ENCODE data around the gene BCKDHA.
"Not testable (repeated sequence)": the region's sequence is repeated elsewhere in the genome, so short reads cannot be mapped to it uniquely, and the experiment has no call there.

BCKDHA gene

DNA sequence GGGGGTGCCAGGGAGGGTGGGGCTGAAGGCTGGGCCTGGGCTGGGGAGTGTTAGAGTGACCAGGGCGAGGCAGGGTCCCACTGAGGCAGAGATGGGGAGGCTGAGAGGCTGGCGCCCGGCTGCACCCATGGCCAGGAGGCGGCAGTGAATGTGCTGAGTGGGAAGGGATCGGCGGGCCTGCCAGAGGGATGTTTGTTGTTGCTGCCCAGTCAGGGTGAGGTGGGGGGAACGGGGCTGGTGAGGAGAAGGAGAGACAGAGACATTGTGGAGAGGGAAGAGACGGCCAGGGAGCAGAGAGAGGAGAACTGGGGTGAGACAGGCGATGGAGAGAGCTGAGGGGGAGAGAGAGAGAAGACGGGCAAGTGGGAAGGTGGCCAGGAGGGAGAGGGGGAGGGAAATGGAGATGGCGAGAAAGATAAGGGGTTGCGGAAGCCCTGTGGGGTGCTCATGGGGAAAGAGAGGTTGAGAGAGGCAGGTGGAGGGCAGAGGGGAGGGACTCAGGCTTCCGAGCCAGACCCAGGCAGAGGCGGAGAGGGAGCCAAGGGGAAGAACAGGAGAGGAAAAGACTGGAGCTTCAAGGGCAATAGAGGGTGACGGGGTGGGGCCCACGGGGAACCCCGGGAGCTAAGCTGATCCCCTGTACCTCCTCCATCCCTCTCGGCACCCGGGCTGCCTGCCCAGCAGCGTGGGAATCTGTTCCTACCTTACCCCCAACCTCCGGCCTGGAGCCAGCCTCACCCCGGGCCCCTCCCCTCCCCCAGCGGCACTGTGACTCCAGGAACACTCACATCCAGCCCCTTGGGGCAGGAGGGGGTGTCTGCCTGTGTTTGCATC, 30.2 kb downstream of the BCKDHA start:
- peak; percentile 55 for DNase-seq

DNA sequence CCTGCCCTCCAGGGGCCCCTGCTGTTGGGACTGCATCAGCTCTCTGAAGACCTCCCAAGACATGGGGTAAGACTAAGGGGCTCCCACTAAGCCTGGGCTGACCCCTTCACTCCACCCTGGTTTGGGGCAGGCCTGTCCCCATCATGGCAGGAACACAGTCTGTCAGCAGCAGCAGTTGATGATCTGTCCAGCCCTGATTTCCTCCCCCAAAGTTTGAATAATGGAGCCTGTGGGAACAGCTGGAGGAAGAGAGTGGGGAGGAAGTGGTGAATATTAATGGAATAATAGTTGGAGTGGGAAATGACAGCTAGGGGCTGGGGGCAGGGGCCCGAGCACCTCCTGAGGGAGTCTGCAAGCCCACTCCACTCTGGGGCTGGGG, 30.9 kb downstream of the BCKDHA start:
- DNase-seq: no peak

DNA sequence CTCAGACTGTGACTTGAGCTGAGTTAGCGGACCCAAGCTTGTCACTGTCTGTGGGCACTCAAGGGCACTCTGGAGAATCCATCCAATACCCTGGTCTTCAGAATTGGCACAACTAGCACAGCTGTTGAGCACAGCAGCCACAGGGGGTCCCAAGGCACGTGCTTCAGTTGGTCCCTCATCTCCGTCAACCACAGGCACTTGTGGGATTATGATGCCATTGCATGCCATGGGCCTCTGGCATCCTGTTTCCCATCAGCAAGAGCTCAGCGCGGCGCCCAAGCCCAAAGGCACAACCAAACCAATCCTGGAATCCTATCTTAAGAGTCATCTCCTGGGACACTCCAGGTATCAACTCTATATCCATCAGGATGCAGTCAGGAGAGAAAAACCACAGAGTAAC, 33.3 kb downstream of the BCKDHA start:
- no peak for DNase-seq

DNA sequence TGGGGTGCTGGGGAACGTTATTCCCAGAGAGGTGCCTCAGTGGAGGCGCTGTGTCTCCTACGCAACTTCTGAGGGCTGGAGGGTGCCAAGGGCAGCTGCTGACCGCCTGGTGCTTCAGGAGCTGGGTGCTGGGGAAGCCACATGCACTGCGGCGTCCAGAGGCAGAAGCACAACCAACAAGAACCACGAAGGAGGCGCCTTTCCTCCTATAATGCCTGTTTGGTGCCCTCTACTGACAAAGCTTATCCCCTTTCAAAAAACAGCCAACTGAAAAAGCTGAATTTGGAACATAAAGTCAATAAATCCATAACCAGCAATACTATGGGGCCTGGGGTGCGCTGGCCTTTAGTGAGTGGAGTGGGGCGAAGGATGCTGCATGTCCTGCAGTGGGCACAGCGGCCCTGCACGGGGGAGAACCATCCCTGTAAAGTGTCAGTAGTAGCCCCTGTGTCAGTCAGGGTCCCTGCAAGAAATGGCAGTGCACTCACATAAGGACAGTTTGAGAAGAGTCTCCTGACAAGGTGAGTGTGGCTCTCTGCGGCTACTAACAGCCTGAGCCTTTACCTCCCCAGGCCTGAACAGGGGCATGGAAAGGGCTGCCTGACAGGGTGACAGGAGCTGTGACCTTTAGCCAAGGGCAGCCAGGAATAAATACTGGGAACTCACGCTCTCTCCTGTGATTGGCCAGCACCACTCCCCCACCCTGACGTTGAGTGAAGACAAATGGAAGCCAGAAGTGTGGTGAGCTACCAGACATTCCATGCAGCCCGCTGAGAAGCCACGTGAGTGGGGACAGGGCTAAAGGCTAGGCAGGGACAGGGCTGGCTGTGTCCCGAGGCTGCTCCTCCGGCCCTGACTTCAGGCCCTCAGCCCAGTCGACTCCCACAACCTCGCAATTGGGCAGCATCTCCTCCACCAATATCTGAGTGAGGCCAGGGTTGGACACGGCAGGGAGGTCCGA, 34.1 kb downstream of the BCKDHA start:
- no peak for DNase-seq

DNA sequence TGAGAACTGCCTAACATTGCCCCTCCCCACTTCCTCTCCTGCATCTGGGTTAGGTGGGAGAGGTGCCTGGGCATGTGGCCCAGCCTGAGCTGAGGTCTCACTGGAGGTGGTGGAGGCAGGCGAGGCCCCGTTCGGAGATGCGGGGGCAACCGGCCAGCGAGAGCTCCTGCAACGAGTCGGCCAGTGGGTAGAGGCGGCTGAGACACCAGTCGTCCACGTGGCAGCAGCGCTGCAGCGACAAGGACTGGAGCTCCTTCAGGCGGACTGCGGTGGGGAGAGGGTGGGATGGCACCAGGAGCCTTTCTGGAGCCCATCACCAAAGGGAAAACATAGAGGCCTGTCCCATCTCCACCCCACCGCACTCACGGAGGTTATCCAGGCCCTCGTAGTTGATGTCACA, 35.6 kb downstream of the BCKDHA start:
- no peak for DNase-seq

DNA sequence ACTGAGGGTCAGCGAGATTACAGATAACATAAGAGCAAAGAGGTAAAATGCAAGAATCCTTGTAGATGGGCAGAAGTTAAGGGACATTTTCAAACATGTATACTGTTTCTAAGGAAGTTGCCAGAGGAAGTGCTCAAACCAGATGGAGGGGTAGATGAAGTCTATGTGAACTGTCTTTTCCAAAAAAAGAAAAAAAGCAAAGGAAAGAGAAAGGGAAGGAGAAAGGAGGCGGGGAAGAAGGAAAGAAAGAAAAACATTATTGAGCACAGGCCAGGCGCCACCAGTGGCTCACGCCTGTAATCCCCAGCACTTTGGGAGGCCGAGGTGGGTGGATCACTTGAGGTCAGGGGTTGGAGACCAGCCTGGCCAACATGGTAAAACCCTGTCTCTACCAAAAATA, 36.8 kb downstream of the BCKDHA start:
- DNase-seq: no peak

DNA sequence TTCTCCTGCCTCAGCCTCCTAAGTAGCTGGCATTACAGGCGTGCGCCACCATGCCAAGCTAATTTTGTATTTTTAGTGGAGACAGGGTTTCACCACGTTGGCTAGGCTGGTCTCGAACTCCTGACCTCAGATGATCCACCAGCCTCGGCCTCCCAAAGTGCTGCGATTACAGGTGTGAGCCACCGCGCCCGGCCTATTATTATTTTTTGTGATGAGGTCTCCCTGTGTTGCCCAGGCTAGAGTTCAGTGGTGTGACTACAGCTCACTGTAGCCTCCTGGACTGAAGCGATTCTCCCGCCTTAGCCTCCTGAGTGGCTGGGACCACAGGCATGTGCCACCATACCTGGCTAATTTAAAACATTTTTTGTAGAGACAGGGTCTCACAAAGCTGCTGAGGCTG, 37.8 kb downstream of the BCKDHA start:
- DNase-seq: not testable (repeated sequence)

DNA sequence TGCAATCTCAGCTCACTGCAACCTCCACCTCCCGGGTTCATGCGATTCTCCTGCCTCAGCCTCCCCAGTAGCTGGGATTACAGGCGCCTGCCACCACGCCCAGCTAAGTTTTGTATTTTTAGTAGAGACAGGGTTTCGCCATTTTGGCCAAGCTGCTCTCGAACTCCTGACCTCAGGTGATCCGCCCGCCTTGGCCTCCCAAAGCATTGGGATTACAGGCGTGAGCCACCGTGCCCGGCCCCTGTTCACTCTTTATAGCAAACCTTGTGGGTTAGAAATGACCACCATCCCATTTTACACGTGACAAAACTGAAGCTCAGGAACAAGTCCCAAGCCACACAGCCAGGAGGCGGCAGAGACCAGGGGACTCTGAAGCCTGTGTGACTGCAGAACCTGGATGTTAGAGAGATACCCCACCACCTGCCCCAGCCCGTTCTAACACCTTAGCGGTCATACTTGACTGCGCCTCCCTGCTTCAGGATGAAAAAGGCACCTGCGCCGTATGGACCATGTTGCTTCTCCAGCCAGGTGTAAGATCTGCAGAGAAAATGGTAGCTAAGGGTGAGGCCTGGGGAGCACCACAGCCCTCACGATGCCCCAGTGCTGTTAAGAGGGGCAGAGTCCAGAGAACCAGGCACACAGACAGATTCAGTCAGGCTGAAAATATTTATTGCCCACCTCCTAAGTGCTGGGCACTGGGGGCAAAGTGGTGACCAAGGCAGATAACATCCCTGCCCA, 38.5 kb downstream of the BCKDHA start:
- DNase-seq: no peak

DNA sequence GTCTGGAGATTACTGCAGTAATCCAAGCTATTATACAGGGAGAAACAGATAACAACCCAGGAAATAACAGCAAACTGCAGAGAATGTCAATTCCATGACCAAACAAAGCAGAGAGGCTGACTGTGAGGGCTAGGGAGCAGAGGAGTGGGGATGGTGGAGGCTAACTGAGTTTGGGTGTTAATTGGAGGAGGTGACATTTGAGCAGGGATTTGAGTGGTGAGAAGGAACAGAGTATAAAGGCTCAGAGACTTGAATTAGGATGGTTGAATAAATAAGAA, 39.0 kb downstream of the BCKDHA start:
- no peak for DNase-seq

DNA sequence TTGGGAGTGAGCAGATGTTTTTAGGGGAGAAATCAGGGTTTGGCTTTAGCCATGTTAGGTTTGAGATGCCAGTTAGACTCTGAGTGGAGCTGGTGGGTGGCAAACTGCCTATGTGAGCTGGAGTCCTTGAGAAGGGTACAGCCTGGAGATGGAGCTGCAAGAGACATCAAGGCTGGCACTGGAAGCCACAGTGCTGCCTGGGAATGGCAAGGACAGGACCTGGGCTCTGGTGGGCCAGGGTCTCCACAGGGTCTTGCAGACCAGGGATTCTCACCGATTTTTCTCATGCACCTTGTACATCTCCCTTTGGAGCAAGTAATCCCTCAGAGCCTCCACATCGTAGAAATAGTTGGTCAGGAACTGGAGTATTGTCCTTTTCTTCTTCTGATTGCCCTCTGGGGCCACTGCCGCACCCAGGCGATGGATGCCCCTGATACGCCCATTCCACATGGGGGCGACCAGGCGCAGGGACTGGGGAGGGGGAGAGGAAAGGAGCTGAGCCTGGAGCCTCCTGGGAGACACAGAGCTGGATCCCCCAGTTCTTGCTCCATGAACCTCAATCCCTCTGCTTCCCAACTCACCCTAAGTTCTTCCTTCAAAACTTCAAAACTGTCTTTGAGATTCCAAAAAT, 40.4 kb downstream of the BCKDHA start:
- no peak for DNase-seq

DNA sequence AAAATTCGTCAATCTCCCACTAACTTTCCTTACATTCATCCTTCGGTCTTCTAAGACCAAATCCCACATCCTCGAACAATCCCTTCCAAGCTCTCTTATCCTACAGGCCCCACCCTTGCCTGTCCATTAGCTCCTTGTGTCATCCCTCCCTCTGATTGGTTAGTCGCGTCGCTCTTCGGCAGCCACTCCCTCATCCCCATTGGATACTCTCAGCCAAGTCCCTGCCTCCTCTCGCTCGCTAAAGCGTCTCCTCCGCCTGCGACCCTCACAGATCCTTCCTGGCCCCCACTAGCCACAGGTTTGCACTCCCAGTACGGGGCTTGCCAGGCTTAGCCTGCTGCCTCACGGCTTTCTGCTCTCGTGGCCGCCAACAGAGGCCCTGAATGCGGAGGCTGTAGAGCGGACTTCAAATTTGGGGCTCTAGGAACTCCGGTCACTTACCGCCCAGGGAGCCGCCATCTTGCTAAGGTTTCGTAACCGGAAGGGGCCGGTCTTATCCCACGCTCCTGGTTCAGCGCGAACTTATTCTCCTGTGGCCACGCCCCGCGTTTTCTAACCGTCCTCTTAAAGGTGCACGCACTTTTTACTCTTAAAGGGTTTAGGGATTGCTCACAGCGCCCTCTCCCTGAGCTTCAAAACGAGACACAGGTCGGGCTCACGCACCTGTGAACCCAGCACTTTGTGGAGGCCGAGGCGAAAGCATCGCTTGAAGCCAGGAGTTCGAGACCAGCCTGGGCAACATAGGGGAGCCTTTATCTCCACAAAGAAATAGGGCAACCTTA, 42.0 kb downstream of the BCKDHA start, which contains the start of gene DMAC2:
DMAC2 (minus strand) TSS at position 472 of the 782 bp plus-strand sequence; CDS start at position 459, 13 bp downstream.
- peak; percentile 98 for DNase-seq

DNA sequence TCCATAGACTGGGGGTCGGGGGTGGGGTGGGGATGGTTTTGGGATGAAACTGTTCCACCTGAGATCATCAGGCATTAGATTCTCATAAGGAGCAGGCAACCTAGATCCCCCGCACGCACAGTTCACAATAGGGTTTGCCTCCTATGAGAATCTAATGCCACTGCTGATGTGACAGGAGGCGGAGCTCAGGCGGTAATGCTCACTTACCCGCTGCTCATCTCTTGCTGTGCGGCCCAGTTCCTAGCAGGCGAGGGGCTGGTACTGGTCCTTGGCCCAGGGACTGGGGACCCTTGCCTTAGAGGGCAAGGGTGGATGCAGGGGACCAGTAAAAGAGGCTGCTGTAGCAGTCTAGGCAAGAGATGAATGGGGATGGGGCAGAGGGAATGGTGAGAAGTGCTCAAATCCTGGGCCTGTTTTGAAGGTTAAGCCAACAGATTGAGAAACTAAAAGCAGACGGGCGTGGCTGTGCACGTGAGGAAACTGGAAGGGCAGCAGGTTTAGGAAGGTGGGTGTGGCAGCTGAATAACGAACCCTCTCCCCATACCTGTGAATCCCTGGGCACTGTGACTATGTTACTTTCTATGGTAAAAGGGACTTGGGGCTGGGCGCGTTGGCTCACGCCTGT, 43.8 kb downstream of the BCKDHA start:
- no peak for DNase-seq

DNA sequence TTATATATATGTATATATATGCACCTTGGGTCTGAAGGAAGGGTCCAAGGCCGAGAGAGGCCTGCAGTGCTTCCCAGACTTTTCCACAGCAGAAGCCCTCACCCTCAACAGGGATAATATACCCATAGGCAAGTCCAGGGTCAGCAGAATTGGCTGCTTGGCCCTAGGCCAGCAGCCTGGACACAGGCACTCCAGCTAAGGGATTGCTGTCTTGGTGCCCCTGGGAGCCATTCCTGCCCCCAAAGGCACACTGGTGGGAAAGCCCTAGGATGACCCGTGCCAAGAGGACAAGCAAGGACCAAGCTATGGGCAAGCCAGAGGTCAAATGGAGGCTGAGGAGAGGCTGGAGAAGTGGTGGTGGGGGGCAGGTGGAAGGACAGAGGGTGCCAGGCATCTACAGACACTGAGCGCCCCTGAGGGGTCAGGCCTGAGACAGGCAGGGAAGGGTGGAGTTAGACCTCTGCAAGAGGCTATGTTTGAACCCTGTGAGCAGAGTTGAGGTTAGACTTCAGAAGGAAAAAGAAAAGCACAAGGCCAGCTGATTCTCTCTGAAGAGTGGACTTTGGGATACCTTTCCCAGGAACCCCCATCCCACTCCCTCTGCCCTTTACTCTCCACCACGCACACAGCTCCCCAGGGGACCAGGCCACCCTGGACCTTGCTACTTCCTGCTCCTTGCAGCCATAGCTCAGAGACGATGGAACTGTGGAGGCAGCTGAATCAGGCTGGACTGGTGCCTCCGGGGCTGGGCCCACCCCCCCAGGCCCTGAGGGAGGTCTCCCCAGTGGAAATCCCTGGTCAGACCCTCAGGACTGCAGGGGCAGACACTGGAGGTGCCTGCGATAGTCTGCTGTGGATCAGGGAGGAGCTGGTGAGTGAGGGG, 45.1 kb downstream of the BCKDHA start, which contains the start of gene ERICH4:
ERICH4 (plus strand) TSS at position 684 of the 883 bp plus-strand sequence; CDS start at position 698, 14 bp downstream.
- DNase-seq: no peak

DNA sequence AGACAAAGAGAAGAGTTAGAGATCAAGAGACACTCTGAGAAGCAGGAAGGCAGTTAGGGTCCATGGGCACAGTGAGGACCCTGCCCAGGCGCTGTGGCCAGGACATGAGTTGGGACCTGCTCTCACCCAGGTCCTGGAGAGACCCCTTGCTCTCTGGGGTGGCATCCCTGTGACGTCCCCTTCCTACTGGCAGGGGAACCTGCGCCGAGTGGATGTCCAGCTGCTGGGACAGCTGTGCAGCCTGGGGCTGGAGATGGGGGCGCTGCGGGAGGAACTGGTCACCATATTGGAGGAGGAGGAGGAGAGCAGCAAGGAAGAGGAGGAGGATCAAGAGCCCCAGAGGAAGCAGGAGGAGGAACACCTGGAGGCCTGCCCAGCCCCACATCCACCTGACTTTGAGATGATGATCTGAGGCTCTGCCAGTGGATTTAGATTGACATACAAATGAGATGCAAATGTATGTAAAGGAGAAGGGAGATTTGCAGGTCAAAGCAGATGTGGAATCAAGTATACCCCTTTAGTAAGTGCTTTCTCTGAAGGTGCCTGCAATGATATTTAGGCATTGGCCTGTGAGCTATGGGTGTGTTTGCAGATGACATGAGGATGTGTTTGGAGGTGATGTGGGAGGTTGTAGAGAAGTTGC, 46.3 kb downstream of the BCKDHA start:
- DNase-seq: no peak

DNA sequence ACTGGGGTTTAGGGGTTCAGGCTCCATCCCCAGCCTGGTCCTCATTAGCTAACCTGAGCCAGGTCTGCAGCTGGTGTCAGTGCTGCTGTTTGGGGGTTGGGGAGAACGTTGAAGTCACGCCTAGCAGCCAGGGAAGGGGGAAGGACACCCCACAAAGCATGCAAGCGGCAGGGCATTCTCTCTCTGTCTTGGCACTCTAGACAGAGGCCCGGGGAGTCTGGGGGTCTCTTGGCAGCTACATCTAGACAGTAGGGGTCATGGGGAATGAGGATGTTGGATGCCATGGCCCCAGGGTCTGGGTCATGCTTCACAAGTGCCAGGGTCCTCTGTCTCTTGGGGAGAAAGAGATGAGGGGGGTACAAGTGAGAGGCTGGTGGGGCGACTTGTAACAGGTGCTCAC, 48.0 kb downstream of the BCKDHA start:
- no peak for DNase-seq

DNA sequence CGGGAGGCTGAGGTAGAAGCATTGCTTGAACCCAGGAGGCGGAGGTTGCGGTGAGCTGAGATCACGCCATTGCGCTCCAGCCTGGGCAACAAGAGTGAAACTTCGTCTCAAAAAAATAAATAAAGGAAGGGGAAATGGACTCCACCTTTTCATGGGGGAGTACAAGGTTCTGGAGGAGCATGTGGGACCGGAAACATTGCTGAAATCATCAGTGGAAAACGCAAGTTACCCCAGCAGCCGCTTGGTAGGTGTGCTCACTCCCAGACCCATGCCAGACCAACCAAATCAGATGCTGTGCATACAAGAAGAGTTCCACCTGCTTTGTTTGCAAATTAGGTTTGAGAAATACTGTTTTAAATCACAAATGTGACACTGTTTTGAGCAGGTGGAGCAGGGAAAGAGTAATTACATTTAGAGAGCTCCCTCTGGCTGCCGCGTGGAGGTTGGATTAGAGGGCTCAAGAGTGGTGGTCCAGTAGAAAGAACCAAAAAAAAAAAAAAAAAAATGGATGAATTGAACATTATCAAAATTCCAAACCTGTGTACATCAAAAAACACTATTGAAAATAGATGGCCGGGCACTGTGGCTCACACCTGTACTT, 50.2 kb downstream of the BCKDHA start:
- no peak for DNase-seq

DNA sequence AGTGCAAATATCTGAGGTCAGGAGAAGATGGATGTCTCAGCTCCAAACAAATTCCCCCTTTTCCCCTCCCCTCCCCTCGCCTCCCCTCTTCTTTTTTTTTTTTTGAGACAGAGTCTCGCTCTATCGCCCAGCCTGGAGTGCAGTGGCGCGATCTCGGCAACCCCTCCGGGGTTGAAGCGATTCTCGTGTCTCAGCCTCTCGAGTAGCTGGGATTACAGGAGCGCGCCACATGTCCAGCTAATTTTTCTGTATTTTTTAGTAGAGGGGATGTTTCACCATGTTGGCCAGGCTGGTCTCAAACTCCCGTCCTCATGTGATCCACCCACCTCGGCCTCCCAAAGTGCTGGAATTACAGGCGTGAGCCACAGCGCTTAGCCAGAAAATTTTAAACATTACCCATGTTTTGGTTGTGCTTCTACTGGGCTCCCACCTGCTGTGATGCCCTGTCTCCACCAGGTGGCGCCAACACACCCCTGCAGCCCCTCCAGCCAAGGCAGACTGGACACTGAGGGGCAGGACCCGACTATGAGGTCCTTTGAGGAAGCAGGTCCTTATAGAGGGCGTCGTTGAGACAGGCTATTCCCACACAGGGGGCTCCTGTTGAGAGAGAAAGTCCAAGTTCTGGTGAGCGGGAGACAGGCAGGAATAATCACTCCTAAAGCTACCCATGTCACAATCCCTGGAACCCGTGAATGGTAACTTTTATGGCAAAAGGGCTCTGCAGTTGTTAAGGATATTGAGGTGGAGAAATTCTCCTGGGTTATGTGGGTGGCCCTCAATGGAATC, 51.7 kb downstream of the BCKDHA start:
- DNase-seq: no peak

DNA sequence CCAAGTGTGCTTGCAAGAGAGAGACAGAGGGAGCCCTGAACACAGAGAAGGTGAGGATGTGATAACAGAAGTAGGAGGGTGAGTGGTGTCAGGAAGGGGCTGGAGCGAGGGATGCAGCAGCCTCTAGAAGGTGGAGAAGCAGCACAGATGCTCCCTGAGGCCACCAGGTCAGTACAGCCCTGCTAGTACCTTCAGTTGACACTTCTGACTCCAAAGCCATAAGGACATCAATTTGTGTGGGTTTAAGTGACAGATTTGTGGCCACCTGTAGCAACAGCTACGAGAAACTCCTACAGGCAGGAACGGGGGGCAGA, 52.2 kb downstream of the BCKDHA start:
- no peak for DNase-seq

Data from NCI-H2171 (cell line).